IPS-NIHi11 (cell line): ENCODE data around the gene VSTM2B.
"Not testable (repeated sequence)": the region's sequence is repeated elsewhere in the genome, so short reads cannot be mapped to it uniquely, and the experiment has no call there.

Source experiments
- DNase-seq: peaks from one replicate; pipeline ENCODE4 v3.0.0; 2012; ENCODE audit warnings: mixed read lengths, low spot score

VSTM2B gene

GRCh38 chr19:29545866-29546582 lies 20.2 kb downstream of the VSTM2B start:
- no peak for DNase-seq

GRCh38 chr19:29546583-29547190 lies 20.9 kb downstream of the VSTM2B start:
- DNase-seq: no peak

DNA sequence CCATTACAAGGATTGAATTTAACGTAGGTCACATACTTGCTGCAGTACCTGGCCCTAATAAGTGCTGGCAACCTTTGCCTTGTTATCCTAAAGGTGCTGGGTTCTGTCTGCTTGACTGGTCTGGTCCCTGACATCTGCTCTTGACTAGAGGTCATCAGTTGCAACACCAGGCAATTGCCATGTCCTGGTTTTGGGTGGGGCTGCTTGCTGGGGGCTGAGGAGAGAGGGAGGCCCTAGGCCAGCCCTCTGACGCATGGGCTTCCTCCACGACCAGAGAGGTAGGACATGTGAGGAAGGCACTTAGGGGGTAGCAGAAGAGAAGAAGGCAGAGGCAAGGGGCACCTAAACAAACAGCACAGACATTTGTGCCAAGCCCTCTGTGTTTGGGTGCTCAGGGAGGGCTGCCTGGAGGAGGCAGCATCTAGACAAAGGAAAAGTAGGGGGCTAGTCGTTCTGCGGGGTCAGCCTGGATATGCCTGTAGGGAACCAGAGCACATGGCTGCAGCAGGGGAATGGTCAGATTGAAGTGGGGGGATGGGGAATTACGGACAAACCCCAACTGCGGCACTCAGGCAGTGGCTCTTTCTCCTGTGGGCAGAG lies 21.7 kb downstream of the VSTM2B start:
- DNase-seq: no peak

DNA sequence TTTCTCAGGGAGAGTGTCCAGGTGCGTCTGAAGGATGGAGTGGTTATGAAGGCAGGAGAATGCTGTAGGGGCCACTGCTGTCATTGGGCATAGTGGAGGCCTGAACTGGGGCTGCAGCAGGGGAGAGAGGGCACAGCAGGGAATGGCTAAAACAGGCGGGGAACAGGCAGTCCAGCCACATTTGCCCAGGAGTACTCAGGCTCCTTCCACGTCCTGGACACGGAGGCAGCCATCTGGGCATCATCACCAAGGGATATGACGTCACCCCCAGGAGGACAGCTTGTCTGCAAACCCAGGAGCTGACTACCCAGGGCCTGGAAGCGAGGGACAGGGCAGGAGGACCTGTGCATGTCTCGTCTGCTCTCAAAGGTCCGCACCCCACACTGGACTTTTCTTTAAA lies 22.2 kb downstream of the VSTM2B start:
- no peak for DNase-seq

DNA sequence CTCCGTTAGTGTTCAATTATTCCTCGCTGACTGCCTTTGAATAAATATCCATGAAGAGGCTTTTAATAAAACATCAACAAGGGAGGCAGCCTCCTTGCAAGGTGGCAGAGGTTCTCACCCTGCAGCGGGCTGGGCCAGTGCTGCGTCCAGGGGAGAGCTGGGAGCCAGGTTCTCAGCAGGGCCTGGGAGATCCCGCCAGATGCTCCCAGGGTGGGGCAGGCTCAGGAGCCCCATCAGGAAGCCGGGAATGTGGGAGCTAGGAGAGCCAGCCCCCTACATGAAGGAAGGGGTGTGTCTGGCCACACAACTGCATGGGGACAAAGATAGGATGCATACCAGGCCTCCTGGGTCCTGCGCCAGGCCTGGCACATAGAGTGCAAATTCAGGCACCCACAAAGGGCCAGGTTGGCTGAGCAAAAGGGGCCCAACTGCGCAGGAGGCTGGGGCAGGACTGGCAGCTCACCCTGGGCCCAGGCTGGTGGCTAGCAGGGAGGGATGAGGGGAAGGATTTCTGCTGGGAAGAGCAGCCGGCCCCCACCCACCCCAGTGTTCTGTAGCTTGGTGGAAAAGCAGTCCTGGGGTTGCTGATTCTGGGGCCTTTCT lies 22.8 kb downstream of the VSTM2B start:
- DNase-seq: peak; percentile 5

DNA sequence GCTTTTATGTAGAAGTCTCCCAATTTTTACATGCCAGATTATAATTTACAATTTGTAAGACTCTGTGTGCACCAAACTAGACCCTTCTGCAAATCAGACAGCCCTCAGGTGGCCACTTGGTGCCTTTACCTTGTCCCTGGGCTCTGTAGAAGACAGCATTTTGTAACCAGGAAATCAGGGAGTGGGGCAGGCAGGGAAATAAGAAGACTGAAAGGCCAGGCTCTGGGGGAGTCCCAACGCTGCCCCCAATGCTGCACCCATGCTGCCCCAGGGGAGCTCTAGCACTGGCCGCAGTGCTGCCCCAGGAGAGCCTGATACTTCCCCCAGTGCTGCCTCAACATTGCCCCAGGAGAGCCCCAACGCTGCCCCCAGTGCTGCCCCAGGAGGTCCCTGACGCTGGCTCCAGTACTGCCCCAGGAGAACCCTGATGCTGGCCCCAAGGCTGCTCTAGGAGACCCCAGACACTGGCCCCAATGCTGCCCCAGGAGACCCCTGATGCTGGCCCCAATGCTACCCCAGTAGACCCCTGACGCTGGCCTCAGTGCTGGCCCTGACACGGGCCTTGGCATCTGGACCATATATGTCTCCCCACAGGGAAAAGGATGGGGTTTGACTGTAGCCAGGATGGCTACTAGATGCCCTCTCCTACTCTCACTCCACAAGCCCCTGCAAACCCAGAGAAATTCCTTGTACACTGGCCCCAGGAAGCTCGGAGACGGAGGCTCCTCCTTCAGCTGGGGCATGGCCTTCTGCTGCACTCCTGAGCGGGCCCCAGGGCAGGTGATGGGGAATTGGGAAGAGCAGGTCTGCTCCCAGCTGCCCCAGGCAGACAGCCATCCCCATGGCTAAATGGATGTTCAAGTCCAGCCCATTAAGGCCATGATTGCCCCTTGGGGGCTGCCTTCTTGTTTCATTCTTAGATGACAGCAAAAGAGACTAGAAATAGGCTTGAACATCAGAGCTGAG lies 23.6 kb downstream of the VSTM2B start:
- no peak for DNase-seq

DNA sequence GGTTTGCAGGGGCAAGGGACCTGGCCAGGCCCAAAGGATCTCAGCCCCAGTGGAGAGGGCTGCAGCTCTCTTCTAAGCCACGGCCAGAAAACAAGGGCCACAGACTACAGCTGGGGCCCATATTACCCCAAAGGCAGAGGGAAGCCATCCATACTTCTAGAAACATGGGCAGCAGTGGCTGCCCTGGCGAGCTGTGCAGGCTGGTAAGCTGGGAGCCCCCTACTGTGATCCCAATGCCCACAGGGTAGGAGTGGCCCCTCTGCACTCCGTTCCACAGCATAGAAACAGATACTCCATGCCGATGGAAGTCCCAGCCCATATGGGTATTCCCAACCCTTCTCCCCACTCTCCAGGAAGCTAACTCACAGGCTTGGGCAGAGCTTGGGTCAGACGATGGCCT lies 25.1 kb downstream of the VSTM2B start:
- DNase-seq: peak; percentile 4

- DNase-seq: no peak
These were observed 26.0 kb downstream of the VSTM2B start for GRCh38 chr19:29551774-29552173.

GRCh38 chr19:29552454-29553280 lies 26.9 kb downstream of the VSTM2B start:
- DNase-seq: peak; percentile 10

DNA sequence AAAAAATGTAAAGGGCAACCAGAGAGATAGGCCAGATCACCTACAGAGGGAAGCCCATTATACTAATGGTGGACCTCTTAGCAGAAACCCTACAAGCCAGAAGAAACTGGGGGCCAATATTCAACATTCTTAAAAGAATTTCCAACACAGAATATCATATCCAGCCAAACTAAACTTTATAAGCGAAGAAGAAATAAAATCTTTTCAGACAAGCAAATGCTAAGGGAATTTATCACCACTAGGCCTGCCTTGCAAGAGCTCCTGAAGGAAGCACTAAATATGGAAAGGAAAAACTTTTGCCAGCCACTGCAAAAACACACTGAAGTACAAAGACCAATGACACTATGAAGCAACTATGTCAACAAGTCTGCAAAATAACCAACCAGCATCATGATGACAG lies 28.4 kb downstream of the VSTM2B start:
- DNase-seq: no peak

DNA sequence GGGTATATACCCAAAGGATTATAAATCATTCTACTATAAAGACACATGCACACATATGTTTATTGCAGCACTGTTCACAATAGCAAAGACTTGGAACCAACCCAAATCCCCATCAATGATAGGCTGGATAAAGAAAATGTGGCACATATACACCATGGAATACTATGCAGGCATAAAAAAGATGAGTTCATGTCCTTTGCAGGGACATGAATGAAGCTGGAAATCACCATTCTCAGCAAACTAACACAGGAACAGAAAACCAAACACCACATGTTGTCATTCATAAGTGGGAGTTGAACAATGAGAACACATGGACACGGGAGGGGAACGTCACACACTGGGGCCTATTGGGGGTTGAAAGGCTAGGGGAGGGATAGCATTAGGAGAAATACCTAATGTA lies 33.3 kb downstream of the VSTM2B start:
- DNase-seq: not testable (repeated sequence)

- no peak for DNase-seq
These were observed 33.9 kb downstream of the VSTM2B start for GRCh38 chr19:29559743-29560142.

GRCh38 chr19:29560313-29561075 lies 34.7 kb downstream of the VSTM2B start:
- no peak for DNase-seq

GRCh38 chr19:29561601-29562000 lies 35.8 kb downstream of the VSTM2B start:
- no peak for DNase-seq

DNA sequence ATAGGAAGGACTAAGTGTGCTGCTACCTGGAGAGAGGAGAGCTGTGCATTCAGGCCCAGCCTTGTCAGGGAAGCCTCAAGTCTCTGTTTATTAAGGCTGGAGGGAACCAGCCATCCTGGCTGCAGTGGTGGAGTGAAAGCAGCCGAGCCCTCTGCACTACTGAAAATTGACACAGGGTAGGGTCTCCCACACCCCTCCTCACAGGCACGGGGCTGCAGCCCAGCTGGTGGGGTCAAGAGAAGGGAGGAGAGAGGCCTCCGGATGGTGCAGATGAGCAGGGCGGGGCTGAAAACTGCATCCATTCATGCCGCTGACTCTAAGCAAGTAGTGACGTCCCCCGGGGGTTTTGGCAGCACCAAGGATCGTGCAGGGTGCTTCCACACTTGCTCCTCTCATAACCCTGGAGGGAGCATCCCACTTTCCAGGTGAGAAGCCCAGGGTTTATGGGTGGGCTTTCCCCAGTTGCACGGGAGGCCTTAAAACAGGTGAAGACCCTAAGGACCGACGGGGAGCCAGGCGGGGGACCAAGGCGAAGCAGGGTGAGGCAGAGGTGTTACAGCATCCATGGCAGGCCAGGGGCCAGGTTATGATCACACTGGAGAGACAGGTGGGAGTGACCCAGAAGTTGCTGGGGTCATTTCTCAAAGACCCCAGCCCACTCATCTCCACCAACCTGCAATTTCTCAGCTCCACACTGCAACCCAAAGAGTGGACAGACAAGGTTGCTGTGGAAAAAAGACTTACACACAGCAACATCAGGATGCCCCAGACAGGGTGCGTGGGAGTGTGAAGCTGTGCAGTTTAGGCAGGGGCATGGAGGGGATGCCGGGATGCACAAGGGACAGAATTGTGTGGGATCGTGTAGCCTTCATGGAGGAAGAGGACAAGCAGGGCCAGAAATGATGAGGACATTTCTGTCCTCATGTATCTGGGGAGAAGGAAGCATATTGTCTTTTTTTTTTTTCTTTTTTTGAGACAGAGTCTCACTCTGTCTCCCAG lies 36.8 kb downstream of the VSTM2B start:
- DNase-seq: peak; percentile 4

DNA sequence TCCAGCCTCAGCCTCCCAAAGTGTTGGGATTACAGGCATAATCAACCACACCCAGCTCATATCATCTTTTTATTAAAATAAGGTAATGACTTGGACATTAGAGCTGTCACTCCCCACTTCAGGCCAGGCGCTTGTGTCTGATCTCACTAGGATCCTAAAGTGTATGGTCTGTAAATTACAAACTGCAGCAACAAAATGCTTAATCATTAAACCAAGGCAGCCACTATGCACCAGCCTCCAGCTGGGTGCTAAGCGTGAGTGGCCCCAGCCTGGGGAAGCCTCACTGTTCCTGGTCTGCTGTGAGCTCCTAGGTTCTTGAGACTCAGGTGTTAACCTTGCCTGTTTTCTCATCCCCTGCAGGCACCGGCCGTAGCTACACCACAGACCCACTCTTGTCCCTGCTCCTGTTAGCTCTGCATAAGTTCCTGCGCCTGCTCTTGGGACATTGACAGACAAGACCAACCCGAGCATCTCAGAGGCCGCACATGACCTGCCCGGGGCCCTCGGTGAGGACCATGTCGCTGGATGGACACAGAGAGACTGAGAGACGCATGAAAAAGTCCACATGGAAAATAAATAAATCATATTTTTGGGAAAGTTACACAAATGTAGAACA lies 37.8 kb downstream of the VSTM2B start:
- DNase-seq: peak; percentile 10

DNA sequence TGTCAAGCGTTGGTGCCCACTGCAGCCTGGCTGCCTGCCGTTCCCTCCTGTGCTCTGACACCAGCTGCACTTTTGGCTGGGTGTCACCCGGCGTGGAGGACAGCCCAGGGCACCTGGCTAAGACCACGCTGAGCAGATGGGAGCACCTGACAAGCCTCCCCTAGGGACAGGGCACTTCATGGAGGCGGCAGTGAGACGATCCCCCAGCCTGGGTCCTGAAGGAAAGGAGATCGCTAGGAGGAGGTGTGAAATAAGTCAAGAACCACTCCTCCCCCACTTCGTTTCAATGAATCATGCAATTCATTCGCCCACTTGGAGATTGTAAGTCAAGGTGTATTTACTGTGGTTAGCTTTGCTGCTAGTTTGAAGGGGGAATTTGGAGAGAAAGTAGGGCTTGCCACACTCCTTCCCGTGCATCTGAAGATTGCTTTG lies 38.8 kb downstream of the VSTM2B start:
- DNase-seq: peak; percentile 9

- DNase-seq: peak; percentile 7
These were observed 39.4 kb downstream of the VSTM2B start for GRCh38 chr19:29565171-29565570.
